IMR-90 (cell line): ENCODE data around the gene DNAJB2. TPM values are rescaled to one million over a fixed set of nuclear protein-coding genes. Genes with fewer than 3 reads are reported as not detected.

Experiments used
- ATAC-seq: fragments of 200-7000 bp; cut with Tn5 transposase; 2 replicates; pipeline ENCODE4 v1.9.1; 2020; ENCODE audit warnings: low read depth, mild to moderate bottlenecking, moderate library complexity
- BruUV-seq: library from RNA; stranded (reverse); fragments of 400-500 nt; replicated peaks from 2 replicates; lab custom pipeline; 2021; lab: Mats Ljungman, UMichigan
- CTCF ChIA-PET: fragments of 300-600 bp; formaldehyde crosslinking; extraction: SDS; loops from one replicate; lab custom pipeline; 2021; ENCODE audit warnings: antibody characterized with exemption; lab: Yijun Ruan, JAX
- POLR2A ChIA-PET: fragments of 300-600 bp; sonication (Branson Sonifier 250); formaldehyde crosslinking; loops from one replicate; lab custom pipeline; 2022; ENCODE audit warnings: antibody characterized with exemption; ENCODE audit not compliant: unreplicated experiment; lab: Charles Lee
- DNase-seq: peaks from one replicate; pipeline ENCODE4 v3.0.0; 2013
- H2AFZ ChIP-seq: replicated peaks from 2 replicates; pipeline ENCODE3; 2013; ENCODE audit warnings: low read length, mild to moderate bottlenecking; ENCODE audit not compliant: poor library complexity
- H2AK5ac ChIP-seq: 2 replicates; pipeline ENCODE4 v1.6.1; 2013; ENCODE audit warnings: low read depth, low read length, inconsistent platforms
- H2AK9ac ChIP-seq: replicated peaks from 2 replicates; pipeline ENCODE3; 2013; ENCODE audit warnings: mild to moderate bottlenecking, low read depth, low read length, moderate library complexity; ENCODE audit not compliant: poor library complexity
- H2BK120ac ChIP-seq: 2 replicates; pipeline ENCODE4 v1.6.1; 2013; ENCODE audit warnings: low read depth, low read length, inconsistent platforms
- H2BK15ac ChIP-seq: 3 replicates; pipeline ENCODE4 v1.6.1; 2013; ENCODE audit warnings: low read depth, low read length, inconsistent platforms
- H2BK20ac ChIP-seq: 2 replicates; pipeline ENCODE4 v1.6.1; 2013; ENCODE audit warnings: low read depth, mild to moderate bottlenecking, inconsistent platforms, low read length, moderate library complexity
- H2BK5ac ChIP-seq: 2 replicates; pipeline ENCODE4 v1.6.1; 2013; ENCODE audit warnings: mild to moderate bottlenecking, low read depth, low read length, inconsistent platforms; ENCODE audit not compliant: poor library complexity, severe bottlenecking
- H3K14ac ChIP-seq: replicated peaks from 2 replicates; pipeline ENCODE4 v1.6.1; 2013; ENCODE audit warnings: low read depth, low read length, inconsistent platforms
- H3K18ac ChIP-seq: 2 replicates; pipeline ENCODE4 v1.6.1; 2013; ENCODE audit warnings: low read depth, low read length, control low read depth
- H3K23ac ChIP-seq: 2 replicates; pipeline ENCODE4 v1.6.1; 2013; ENCODE audit warnings: low read depth, low read length, inconsistent platforms
- H3K27ac ChIP-seq: 2 replicates; pipeline ENCODE4 v1.5.1; 2013; ENCODE audit warnings: mild to moderate bottlenecking, control low read depth, low read length; ENCODE audit not compliant: insufficient read depth
- H3K27me3 ChIP-seq: 2 replicates; pipeline ENCODE4 v1.6.1; 2013; ENCODE audit warnings: low read length; ENCODE audit not compliant: control insufficient read depth, insufficient read depth
- H3K36me3 ChIP-seq: 2 replicates; pipeline ENCODE4 v1.6.1; 2013; ENCODE audit warnings: low read length, mixed read lengths; ENCODE audit not compliant: control insufficient read depth, insufficient read depth
- H3K4ac ChIP-seq: 2 replicates; pipeline ENCODE4 v1.6.1; 2013; ENCODE audit warnings: low read depth, low read length, inconsistent platforms
- H3K4me1 ChIP-seq: 2 replicates; pipeline ENCODE4 v1.6.1; 2013; ENCODE audit warnings: low read length, mixed read lengths; ENCODE audit not compliant: control insufficient read depth, insufficient read depth
- H3K4me2 ChIP-seq: 2 replicates; pipeline ENCODE4 v1.6.1; 2013; ENCODE audit warnings: low read depth, mild to moderate bottlenecking, control low read depth, low read length, moderate library complexity
- H3K4me3 ChIP-seq: 2 replicates; pipeline ENCODE4 v1.5.1; 2013; ENCODE audit warnings: low read depth, mild to moderate bottlenecking, control low read depth, low read length, moderate library complexity; ENCODE audit not compliant: insufficient read depth
- H3K56ac ChIP-seq: 2 replicates; pipeline ENCODE4 v1.6.1; 2013; ENCODE audit warnings: low read length, inconsistent platforms; ENCODE audit not compliant: insufficient read depth; ENCODE audit errors: extremely low read depth
- H3K79me1 ChIP-seq, 2 experiments: 2 replicates each; pipeline ENCODE4 v1.6.1; 2013; ENCODE audit warnings: low read length in 2 of 2, inconsistent platforms in 1 of 2, low read depth in 1 of 2
- H3K9ac ChIP-seq: 2 replicates; pipeline ENCODE4 v1.6.1; 2013; ENCODE audit warnings: low read depth, low read length, control low read depth
- H3K9me1 ChIP-seq: 2 replicates; pipeline ENCODE4 v1.6.1; 2013; ENCODE audit warnings: low read length, inconsistent platforms; ENCODE audit not compliant: insufficient read depth
- H3K9me3 ChIP-seq: 2 replicates; pipeline ENCODE4 v1.6.1; 2013; ENCODE audit warnings: low read length; ENCODE audit not compliant: control insufficient read depth, insufficient read depth
- H4K20me1 ChIP-seq: 2 replicates; pipeline ENCODE4 v1.6.1; 2013; ENCODE audit warnings: low read length, inconsistent platforms; ENCODE audit not compliant: insufficient read depth
- H4K5ac ChIP-seq: 2 replicates; pipeline ENCODE4 v1.6.1; 2013; ENCODE audit warnings: mild to moderate bottlenecking, low read depth, low read length, control low read depth
- H4K8ac ChIP-seq, 2 experiments: 2 replicates each; pipeline ENCODE4 v1.6.1; 2013; ENCODE audit warnings: low read depth in 2 of 2, low read length in 2 of 2, control low read depth in 1 of 2, inconsistent platforms in 1 of 2
- H4K91ac ChIP-seq: 2 replicates; pipeline ENCODE4 v1.6.1; 2013; ENCODE audit warnings: low read depth, low read length, inconsistent platforms; ENCODE audit not compliant: insufficient read depth
- BHLHE40 ChIP-seq: fragments of 150-350 bp; IDR thresholded peaks from 2 replicates; pipeline ENCODE4 v1.6.1; 2016; ENCODE audit warnings: mild to moderate bottlenecking, low read depth, low read length
- CEBPB ChIP-seq: IDR thresholded peaks from 2 replicates; pipeline ENCODE4 v1.6.1; 2012; ENCODE audit warnings: low read depth, low read length, improper control_type of control experiment
- CHD1 ChIP-seq: IDR thresholded peaks from 2 replicates; pipeline ENCODE4 v1.6.1; 2012; ENCODE audit warnings: low read depth, low read length, improper control_type of control experiment
- FOS ChIP-seq: fragments of 150-350 bp; IDR thresholded peaks from 2 replicates; pipeline ENCODE4 v1.6.1; 2016; ENCODE audit warnings: low read depth, low read length
- MAFK ChIP-seq: IDR thresholded peaks from 2 replicates; pipeline ENCODE4 v1.6.1; 2012; ENCODE audit warnings: low read depth, low read length, improper control_type of control experiment
- MAZ ChIP-seq: IDR thresholded peaks from 2 replicates; pipeline ENCODE4 v1.6.1; 2012; ENCODE audit warnings: low read depth, mild to moderate bottlenecking, low read length, improper control_type of control experiment, moderate library complexity, borderline replicate concordance
- MXI1 ChIP-seq: IDR thresholded peaks from 2 replicates; pipeline ENCODE4 v1.6.1; 2012; ENCODE audit warnings: low read depth, mild to moderate bottlenecking, low read length, moderate library complexity, borderline replicate concordance
- NFE2L2 ChIP-seq: fragments of 150-350 bp; IDR thresholded peaks from 2 replicates; pipeline ENCODE4 v1.6.1; 2016; ENCODE audit warnings: low read depth, mild to moderate bottlenecking, low read length
- POLR2A ChIP-seq: IDR thresholded peaks from 2 replicates; pipeline ENCODE4 v1.6.1; 2012; ENCODE audit warnings: mild to moderate bottlenecking, low read depth, low read length
- RAD21 ChIP-seq: IDR thresholded peaks from 2 replicates; pipeline ENCODE4 v1.6.1; 2012; ENCODE audit warnings: low read length, improper control_type of control experiment
- RCOR1 ChIP-seq: IDR thresholded peaks from 2 replicates; pipeline ENCODE4 v1.6.1; 2012; ENCODE audit warnings: mild to moderate bottlenecking, low read length, improper control_type of control experiment; ENCODE audit not compliant: insufficient replicate concordance
- RFX5 ChIP-seq: IDR thresholded peaks from 2 replicates; pipeline ENCODE4 v1.8.0; 2012; ENCODE audit warnings: low read depth, mild to moderate bottlenecking, low read length, moderate library complexity
- SMC3 ChIP-seq: fragments of 150-350 bp; IDR thresholded peaks from 2 replicates; pipeline ENCODE4 v1.6.1; 2016; ENCODE audit warnings: low read depth, mild to moderate bottlenecking, antibody characterized with exemption, low read length, moderate library complexity
- WGBS, 2 experiments: methylation state at CpG; one replicate each; pipeline versions ENCODE4 v1.1.5 to v1.1.7; 2013; ENCODE audit warnings: missing lambda C conversion rate in 2 of 2; ENCODE audit not compliant: insufficient read length in 1 of 2; ENCODE audit errors: extremely low coverage in 2 of 2; 5-methylcytosine and 5-hydroxymethylcytosine counted together
- dilution Hi-C: fragments of 300-500 bp; cut with HindIII; formaldehyde crosslinking; loops from one replicate; pipeline ENCODE4 v1.14.3; 2018; ENCODE audit warnings: low sequenced_read_pairs; ENCODE audit not compliant: unreplicated experiment
- in situ Hi-C: fragments of 300-500 bp; cut with MboI; formaldehyde crosslinking; loops from 3 replicates; pipeline ENCODE4 v1.14.3; 2019; ENCODE audit warnings: low sequenced_read_pairs, inconsistent platforms, mixed read lengths
- intact Hi-C: fragments of 100-400 bp; cut with micrococcal nuclease; formaldehyde crosslinking; loops from 2 replicates; pipeline ENCODE4 v1.10.0; 2022
- polyA plus RNA-seq, 3 experiments: library from polyadenylated mRNA; depleted of rRNA; stranded (reverse); fragments of >200 nt; gene quantifications; 2 replicates each; pipeline ENCODE4 v1.2.3, GENCODE V29; 2012; ENCODE audit warnings: low replicate concordance in 1 of 3
- total RNA-seq: library from RNA; depleted of rRNA; stranded (reverse); fragments of >200 nt; gene quantifications from 2 replicates; pipeline ENCODE4 v1.2.3, GENCODE V29; 2012
- TF ChIP-seq, protein P1 (sequence below): fragments of 150-350 bp; IDR thresholded peaks from 2 replicates; pipeline ENCODE4 v1.6.1; 2016; ENCODE audit warnings: low read depth, mild to moderate bottlenecking, low read length, moderate library complexity, borderline replicate concordance
- TF ChIP-seq, protein P2 (sequence below): fragments of 150-350 bp; IDR thresholded peaks from 2 replicates; pipeline ENCODE4 v1.6.1; 2017; ENCODE audit warnings: mild to moderate bottlenecking, antibody characterized with exemption, low read length, low read depth
- TF ChIP-seq, protein P3 (sequence below): conservative IDR thresholded peaks from 2 replicates; pipeline ENCODE4 v1.5.1; 2012; ENCODE audit warnings: mild to moderate bottlenecking, low read depth, low read length, improper control_type of control experiment

Gene DNAJB2
- total and polyA plus RNA-seq, 2 of the 4 experiments (the other 2 are of a cell fraction), result 30.6 to 45.8 TPM

DNA sequence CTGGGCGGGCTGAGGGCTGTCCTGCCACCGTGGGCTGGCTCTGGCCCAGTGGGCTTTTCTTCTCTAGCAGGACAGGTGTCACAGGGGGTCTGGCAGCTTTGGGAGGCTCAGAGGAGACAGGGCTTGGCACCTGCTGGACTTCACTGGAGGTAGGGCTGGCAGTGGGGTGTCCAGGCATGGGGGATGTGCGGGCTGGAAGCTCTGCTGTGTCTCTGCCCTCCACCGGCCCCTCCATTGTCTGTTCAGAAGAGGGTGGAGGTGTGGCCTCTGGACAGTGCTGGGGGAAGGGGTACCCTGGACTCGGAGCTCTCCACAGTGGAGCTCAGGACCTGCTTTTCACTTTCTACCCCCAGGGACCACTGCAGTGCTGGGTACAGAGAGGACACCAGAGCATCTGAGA, 20.9 kb downstream of the DNAJB2 start:
- H4K91ac ChIP-seq, result no peak overlapping the region
- no peak overlapping the region for H2BK15ac ChIP-seq
- H4K8ac ChIP-seq, result no peak overlapping the region
- POLR2A ChIA-PET, result no interaction called here
- no TSS peak for BruUV-seq
- no peak for DNase-seq
- no peak overlapping the region for H3K9ac ChIP-seq
- no peak overlapping the region for H3K4ac ChIP-seq
- no peak overlapping the region for H2AFZ ChIP-seq
- no peaks in the 10 kb centered on the region for H3K79me1 ChIP-seq
- H3K23ac ChIP-seq, result no peak overlapping the region
- H3K9me3 ChIP-seq, result no peaks in the 10 kb centered on the region
- dilution Hi-C loops (no loop called here), intact Hi-C loops (no loop called here), in situ Hi-C loops (no loop called here)
- no peak overlapping the region for H3K14ac ChIP-seq
- CTCF ChIA-PET, result interaction anchor here (0.6 to 1.4 kb wide), 2 partner anchors 22 to 36 kb away, joined by 3 read pairs; no protein-coding TSS in a partner anchor
- no peak overlapping the region for H2AK5ac ChIP-seq
- WGBS, 2 experiments, result 93% methylated on average over 2 of the region's 5 CpGs; no CpG with 5 or more reads in 1 of the 2 experiments
- peaks cover 2% of the 10 kb centered on the region; the same call in 1 of the 2 replicates for H3K4me1 ChIP-seq
- H3K27me3 ChIP-seq, result no peaks in the 10 kb centered on the region
- no peaks in the 10 kb centered on the region for H3K9me1 ChIP-seq
- H3K56ac ChIP-seq, result no peak overlapping the region
- H4K5ac ChIP-seq, result no peak overlapping the region
- no peak for ATAC-seq
- H2BK20ac ChIP-seq, result no peak overlapping the region
- TF ChIP-seq MAZ (no peak), RCOR1 (no peak), MXI1 (no peak), RFX5 (no peak), CHD1 (no peak), NFE2L2 (no peak), CEBPB (no peak), POLR2A (no peak), BHLHE40 (no peak), SMC3 (no peak), RAD21 (no peak), MAFK (no peak), FOS (no peak)
- TF ChIP-seq, protein P1, sequence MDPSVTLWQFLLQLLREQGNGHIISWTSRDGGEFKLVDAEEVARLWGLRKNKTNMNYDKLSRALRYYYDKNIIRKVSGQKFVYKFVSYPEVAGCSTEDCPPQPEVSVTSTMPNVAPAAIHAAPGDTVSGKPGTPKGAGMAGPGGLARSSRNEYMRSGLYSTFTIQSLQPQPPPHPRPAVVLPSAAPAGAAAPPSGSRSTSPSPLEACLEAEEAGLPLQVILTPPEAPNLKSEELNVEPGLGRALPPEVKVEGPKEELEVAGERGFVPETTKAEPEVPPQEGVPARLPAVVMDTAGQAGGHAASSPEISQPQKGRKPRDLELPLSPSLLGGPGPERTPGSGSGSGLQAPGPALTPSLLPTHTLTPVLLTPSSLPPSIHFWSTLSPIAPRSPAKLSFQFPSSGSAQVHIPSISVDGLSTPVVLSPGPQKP, result no peak
- TF ChIP-seq, protein P2, sequence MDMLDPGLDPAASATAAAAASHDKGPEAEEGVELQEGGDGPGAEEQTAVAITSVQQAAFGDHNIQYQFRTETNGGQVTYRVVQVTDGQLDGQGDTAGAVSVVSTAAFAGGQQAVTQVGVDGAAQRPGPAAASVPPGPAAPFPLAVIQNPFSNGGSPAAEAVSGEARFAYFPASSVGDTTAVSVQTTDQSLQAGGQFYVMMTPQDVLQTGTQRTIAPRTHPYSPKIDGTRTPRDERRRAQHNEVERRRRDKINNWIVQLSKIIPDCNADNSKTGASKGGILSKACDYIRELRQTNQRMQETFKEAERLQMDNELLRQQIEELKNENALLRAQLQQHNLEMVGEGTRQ, result no peak
- TF ChIP-seq, protein P3, sequence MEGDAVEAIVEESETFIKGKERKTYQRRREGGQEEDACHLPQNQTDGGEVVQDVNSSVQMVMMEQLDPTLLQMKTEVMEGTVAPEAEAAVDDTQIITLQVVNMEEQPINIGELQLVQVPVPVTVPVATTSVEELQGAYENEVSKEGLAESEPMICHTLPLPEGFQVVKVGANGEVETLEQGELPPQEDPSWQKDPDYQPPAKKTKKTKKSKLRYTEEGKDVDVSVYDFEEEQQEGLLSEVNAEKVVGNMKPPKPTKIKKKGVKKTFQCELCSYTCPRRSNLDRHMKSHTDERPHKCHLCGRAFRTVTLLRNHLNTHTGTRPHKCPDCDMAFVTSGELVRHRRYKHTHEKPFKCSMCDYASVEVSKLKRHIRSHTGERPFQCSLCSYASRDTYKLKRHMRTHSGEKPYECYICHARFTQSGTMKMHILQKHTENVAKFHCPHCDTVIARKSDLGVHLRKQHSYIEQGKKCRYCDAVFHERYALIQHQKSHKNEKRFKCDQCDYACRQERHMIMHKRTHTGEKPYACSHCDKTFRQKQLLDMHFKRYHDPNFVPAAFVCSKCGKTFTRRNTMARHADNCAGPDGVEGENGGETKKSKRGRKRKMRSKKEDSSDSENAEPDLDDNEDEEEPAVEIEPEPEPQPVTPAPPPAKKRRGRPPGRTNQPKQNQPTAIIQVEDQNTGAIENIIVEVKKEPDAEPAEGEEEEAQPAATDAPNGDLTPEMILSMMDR, result no peak
- H2BK5ac ChIP-seq, result no peak overlapping the region
- no peaks in the 10 kb centered on the region for H4K20me1 ChIP-seq
- H3K4me3 ChIP-seq, result no peak overlapping the region
- no peak overlapping the region for H2BK120ac ChIP-seq
- no peak overlapping the region for H3K18ac ChIP-seq
- no peak overlapping the region for H2AK9ac ChIP-seq
- H3K36me3 ChIP-seq, result peaks cover 4% of the 10 kb centered on the region
- no peak overlapping the region for H3K27ac ChIP-seq
- no peak overlapping the region for H3K4me2 ChIP-seq
